Liver (tissue), 9 donors: ENCODE measurements around the gene SEMA3G. TPM values are rescaled to one million over a fixed set of nuclear protein-coding genes. Genes with fewer than 3 reads are reported as not detected.

Experiments
- DNase-seq: peaks from one replicate; pipeline ENCODE4 v3.0.0-alpha.2; 2017; ENCODE audit warnings: low spot score
- H3K27ac ChIP-seq, 2 donors: one replicate each; pipeline ENCODE4 v1.7.0; 2013; ENCODE audit warnings: inconsistent platforms in 2 of 2, low read length in 2 of 2, control low read depth in 1 of 2, low read depth in 1 of 2, mild to moderate bottlenecking in 1 of 2
- H3K27me3 ChIP-seq, 4 donors: one replicate each; pipeline versions ENCODE4 v1.6.1 to v1.7.0; 2013; ENCODE audit warnings: low read length in 3 of 4, inconsistent platforms in 1 of 4, mild to moderate bottlenecking in 1 of 4, moderate library complexity in 1 of 4; ENCODE audit not compliant: control insufficient read depth in 4 of 4, insufficient read depth in 4 of 4
- H3K36me3 ChIP-seq, 4 donors: one replicate each; pipeline versions ENCODE4 v1.6.1 to v1.7.0; 2013; ENCODE audit warnings: low read length in 3 of 4, mild to moderate bottlenecking in 3 of 4, low read depth in 1 of 4, moderate library complexity in 1 of 4; ENCODE audit not compliant: control insufficient read depth in 4 of 4, insufficient read depth in 3 of 4
- H3K4me1 ChIP-seq, 4 donors: one replicate each; pipeline versions ENCODE4 v1.6.1 to v1.7.0; 2013; ENCODE audit warnings: low read length in 3 of 4, mild to moderate bottlenecking in 3 of 4, moderate library complexity in 1 of 4; ENCODE audit not compliant: control insufficient read depth in 4 of 4, insufficient read depth in 4 of 4
- H3K4me3 ChIP-seq, 3 donors: one replicate each; pipeline versions ENCODE4 v1.6.1 to v1.7.0; 2013; ENCODE audit warnings: low read length in 3 of 3, control low read depth in 1 of 3, low read depth in 1 of 3, mild to moderate bottlenecking in 1 of 3
- H3K9ac ChIP-seq, 2 donors: one replicate each; pipeline ENCODE4 v1.7.0; 2013; ENCODE audit warnings: low read length in 2 of 2, mild to moderate bottlenecking in 2 of 2, moderate library complexity in 2 of 2, control low read depth in 1 of 2, low read depth in 1 of 2
- H3K9me3 ChIP-seq, 4 donors: one replicate each; pipeline versions ENCODE4 v1.6.1 to v1.7.0; 2013; ENCODE audit warnings: low read length in 3 of 4; ENCODE audit not compliant: control insufficient read depth in 4 of 4
- CTCF ChIP-seq: fragments of 150-350 bp; IDR thresholded peaks from 2 replicates; pipeline ENCODE4 v1.5.1; 2017; ENCODE audit warnings: improper control_type of control experiment, low read depth, low read length; ENCODE audit not compliant: missing input control
- EGR1 ChIP-seq, 2 donors: IDR thresholded peaks; 2 replicates each; pipeline ENCODE4 v1.6.1; 2016 to 2018; ENCODE audit warnings: antibody characterized with exemption in 2 of 2, low read depth in 2 of 2
- FOXA1 ChIP-seq: IDR thresholded peaks from 2 replicates; pipeline ENCODE4 v1.6.1; 2016; ENCODE audit warnings: antibody characterized with exemption
- FOXA2 ChIP-seq: IDR thresholded peaks from 2 replicates; pipeline ENCODE4 v1.6.1; 2016; ENCODE audit warnings: antibody characterized with exemption
- HNF4A ChIP-seq, 2 donors: conservative IDR thresholded peaks; 2 replicates each; pipeline ENCODE4 v1.6.1; 2016; ENCODE audit warnings: antibody characterized with exemption in 2 of 2, mild to moderate bottlenecking in 2 of 2
- HNF4G ChIP-seq: IDR thresholded peaks from 2 replicates; pipeline ENCODE4 v1.6.1; 2016; ENCODE audit warnings: antibody characterized with exemption
- NR2F2 ChIP-seq: IDR thresholded peaks from 2 replicates; pipeline ENCODE4 v1.6.1; 2016; ENCODE audit warnings: antibody characterized with exemption
- RAD21 ChIP-seq, 2 donors: IDR thresholded peaks; 2 replicates each; pipeline ENCODE4 v1.6.1; 2016; ENCODE audit warnings: antibody characterized with exemption in 2 of 2, mild to moderate bottlenecking in 2 of 2
- REST ChIP-seq: IDR thresholded peaks from 2 replicates; pipeline ENCODE4 v1.6.1; 2016; ENCODE audit warnings: antibody characterized with exemption, mild to moderate bottlenecking
- RXRA ChIP-seq, 2 donors: IDR thresholded peaks; 2 replicates each; pipeline ENCODE4 v1.6.1; 2017 to 2018; ENCODE audit warnings: antibody characterized with exemption in 2 of 2, mild to moderate bottlenecking in 1 of 2
- SP1 ChIP-seq: IDR thresholded peaks from 2 replicates; pipeline ENCODE4 v1.6.1; 2018; ENCODE audit warnings: antibody characterized with exemption, mild to moderate bottlenecking
- TAF1 ChIP-seq: conservative IDR thresholded peaks from 2 replicates; pipeline ENCODE4 v1.6.1; 2016; ENCODE audit warnings: antibody characterized with exemption, mild to moderate bottlenecking
- YY1 ChIP-seq: IDR thresholded peaks from 2 replicates; pipeline ENCODE4 v1.6.1; 2016; ENCODE audit warnings: antibody characterized with exemption, mild to moderate bottlenecking
- WGBS: extraction: QIAGEN DNeasy Blood & Tissue Kit; methylation state at CpG from one replicate; pipeline ENCODE4 v1.1.7; 2013; 5-methylcytosine and 5-hydroxymethylcytosine counted together
- polyA plus RNA-seq, 2 donors: library from polyadenylated mRNA; stranded (reverse) in 1 of 2; unstranded in 1 of 2; fragments of 200-250 nt in 1 of 2; fragments of >200 nt in 1 of 2; fragmentation: Nextera tagmentation in 1 of 2; extraction: Ambion mirVana in 1 of 2; gene quantifications; one replicate each; pipeline versions ENCODE4 v1.2.1 to v1.2.3, GENCODE V29; 2013 to 2015
- total RNA-seq, 2 donors: library from RNA; depleted of rRNA; stranded (reverse); fragments of >200 nt; gene quantifications; one replicate each; pipeline ENCODE4 v1.2.3, GENCODE V29; 2014
- TF ChIP-seq, protein P1 (sequence below): IDR thresholded peaks from 2 replicates; pipeline ENCODE4 v1.6.1; 2016; ENCODE audit warnings: antibody characterized with exemption
- donor health status: healthy.
- donor health status: healthy.
- donor health status: healthy.
- donor health status: healthy.
- donor health status: healthy.

Gene SEMA3G
- total and polyA plus RNA-seq, 4 donors, result 0.47 to 1.2 (median 0.74) TPM

- peaks cover 3 to 61% (median 15%) of the 10 kb centered on the region in 4 donors for H3K36me3 ChIP-seq
- DNase-seq, result no peak
Measured at GRCh38 chr3:52387481-52387880, 57.4 kb downstream of the SEMA3G start.

More at GRCh38 chr3:52387481-52387880, 57.4 kb downstream of the SEMA3G start:
- TF ChIP-seq CTCF (no peak), REST (no peak), HNF4A (conservative IDR thresholded peaks at IDR 0.05) (no peak), FOXA1 (no peak), RXRA (IDR thresholded peaks at IDR 0.05) (no peak), FOXA2 (no peak), HNF4G (no peak), NR2F2 (no peak), RAD21 (IDR thresholded peaks at IDR 0.05) (no peak), SP1 (no peak), EGR1 (IDR thresholded peaks at IDR 0.05; ENCODE audit: low read depth in 2 of 2) (no peak), YY1 (no peak), TAF1 (no peak)
- TF ChIP-seq, protein P1, sequence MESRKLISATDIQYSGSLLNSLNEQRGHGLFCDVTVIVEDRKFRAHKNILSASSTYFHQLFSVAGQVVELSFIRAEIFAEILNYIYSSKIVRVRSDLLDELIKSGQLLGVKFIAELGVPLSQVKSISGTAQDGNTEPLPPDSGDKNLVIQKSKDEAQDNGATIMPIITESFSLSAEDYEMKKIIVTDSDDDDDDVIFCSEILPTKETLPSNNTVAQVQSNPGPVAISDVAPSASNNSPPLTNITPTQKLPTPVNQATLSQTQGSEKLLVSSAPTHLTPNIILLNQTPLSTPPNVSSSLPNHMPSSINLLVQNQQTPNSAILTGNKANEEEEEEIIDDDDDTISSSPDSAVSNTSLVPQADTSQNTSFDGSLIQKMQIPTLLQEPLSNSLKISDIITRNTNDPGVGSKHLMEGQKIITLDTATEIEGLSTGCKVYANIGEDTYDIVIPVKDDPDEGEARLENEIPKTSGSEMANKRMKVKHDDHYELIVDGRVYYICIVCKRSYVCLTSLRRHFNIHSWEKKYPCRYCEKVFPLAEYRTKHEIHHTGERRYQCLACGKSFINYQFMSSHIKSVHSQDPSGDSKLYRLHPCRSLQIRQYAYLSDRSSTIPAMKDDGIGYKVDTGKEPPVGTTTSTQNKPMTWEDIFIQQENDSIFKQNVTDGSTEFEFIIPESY, result no peak
- no peaks in the 10 kb centered on the region for H3K4me1 ChIP-seq
- no peak overlapping the region for H3K4me3 ChIP-seq
- no peak overlapping the region for H3K27ac ChIP-seq
- WGBS, result 93% methylated on average over 2 of the region's 2 CpGs
- no peaks in the 10 kb centered on the region for H3K9me3 ChIP-seq
- H3K27me3 ChIP-seq, result no peaks in the 10 kb centered on the region
- H3K9ac ChIP-seq, result no peak overlapping the region
